ENCODE measurements around the gene ADORA1.
A peak's percentile ranks its signal among the peaks of the same experiment; 100 is the strongest.

Gene ADORA1

GRCh38 chr1:203162403-203162802, 34.9 kb downstream of the ADORA1 start:
- DNase-seq = no peak

- no peak for DNase-seq
Observed at GRCh38 chr1:203163891-203164635, 36.5 kb downstream of the ADORA1 start.

DNA sequence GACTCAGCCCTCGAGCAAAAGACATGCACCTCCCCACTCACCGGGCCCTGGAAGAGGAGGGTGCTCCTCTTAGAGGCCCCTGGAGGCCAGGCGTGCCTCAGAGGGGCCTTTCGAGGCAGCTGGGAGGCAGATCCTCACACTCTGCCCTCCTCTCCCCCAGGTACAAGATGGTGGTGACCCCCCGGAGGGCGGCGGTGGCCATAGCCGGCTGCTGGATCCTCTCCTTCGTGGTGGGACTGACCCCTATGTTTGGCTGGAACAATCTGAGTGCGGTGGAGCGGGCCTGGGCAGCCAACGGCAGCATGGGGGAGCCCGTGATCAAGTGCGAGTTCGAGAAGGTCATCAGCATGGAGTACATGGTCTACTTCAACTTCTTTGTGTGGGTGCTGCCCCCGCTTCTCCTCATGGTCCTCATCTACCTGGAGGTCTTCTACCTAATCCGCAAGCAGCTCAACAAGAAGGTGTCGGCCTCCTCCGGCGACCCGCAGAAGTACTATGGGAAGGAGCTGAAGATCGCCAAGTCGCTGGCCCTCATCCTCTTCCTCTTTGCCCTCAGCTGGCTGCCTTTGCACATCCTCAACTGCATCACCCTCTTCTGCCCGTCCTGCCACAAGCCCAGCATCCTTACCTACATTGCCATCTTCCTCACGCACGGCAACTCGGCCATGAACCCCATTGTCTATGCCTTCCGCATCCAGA, 37.7 kb downstream of the ADORA1 start:
- DNase-seq = no peak

DNA sequence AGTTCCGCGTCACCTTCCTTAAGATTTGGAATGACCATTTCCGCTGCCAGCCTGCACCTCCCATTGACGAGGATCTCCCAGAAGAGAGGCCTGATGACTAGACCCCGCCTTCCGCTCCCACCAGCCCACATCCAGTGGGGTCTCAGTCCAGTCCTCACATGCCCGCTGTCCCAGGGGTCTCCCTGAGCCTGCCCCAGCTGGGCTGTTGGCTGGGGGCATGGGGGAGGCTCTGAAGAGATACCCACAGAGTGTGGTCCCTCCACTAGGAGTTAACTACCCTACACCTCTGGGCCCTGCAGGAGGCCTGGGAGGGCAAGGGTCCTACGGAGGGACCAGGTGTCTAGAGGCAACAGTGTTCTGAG, 38.3 kb downstream of the ADORA1 start:
- DNase-seq = no peak

DNA sequence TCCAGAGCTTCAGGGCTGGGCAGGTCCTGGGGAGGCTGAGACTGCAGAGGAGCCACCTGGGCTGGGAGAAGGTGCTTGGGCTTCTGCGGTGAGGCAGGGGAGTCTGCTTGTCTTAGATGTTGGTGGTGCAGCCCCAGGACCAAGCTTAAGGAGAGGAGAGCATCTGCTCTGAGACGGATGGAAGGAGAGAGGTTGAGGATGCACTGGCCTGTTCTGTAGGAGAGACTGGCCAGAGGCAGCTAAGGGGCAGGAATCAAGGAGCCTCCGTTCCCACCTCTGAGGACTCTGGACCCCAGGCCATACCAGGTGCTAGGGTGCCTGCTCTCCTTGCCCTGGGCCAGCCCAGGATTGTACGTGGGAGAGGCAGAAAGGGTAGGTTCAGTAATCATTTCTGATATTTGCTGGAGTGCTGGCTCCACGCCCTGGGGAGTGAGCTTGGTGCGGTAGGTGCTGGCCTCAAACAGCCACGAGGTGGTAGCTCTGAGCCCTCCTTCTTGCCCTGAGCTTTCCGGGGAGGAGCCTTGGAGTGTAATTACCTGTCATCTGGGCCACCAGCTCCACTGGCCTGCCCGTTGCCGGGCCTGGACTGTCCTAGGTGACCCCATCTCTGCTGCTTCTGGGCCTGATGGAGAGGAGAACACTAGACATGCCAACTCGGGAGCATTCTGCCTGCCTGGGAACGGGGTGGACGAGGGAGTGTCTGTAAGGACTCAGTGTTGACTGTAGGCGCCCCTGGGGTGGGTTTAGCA, 38.8 kb downstream of the ADORA1 start:
- DNase-seq = no peak

DNA sequence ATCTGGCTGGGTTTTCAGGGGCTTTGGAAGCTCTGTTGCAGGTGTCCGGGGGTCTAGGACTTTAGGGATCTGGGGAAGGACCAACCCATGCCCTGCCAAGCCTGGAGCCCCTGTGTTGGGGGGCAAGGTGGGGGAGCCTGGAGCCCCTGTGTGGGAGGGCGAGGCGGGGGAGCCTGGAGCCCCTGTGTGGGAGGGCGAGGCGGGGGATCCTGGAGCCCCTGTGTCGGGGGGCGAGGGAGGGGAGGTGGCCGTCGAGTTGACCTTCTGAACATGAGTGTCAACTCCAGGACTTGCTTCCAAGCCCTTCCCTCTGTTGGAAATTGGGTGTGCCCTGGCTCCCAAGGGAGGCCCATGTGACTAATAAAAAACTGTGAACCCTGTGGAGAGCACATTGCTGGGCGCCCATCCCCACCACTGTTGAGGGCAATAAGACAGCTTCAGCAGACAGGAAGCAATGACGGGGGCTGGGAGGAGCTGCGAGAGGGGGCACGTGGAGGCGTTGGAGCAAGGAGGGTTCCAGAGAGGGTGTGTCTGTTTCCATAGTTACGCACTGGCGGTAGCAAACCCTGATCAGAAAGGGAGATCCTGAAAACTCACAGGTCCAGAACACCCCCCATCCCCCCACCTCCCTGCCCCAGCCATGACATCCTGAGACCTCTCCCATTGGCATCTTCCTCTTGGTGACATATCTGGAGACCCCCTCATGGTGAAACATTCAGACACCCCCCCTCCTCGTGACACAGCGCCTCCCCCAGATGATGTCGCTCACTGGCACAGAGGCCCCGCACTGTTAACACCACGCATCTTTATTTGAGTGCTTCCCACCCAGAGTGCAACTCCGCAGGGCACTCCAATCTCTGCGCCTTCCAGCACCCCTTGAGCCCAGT, 39.7 kb downstream of the ADORA1 start:
- DNase-seq = no peak

- DNase-seq = no peak
Observed at GRCh38 chr1:203167913-203168200, 40.3 kb downstream of the ADORA1 start.

GRCh38 chr1:203168256-203168786, 40.8 kb downstream of the ADORA1 start:
- DNase-seq = no peak

GRCh38 chr1:203168991-203169390, 41.5 kb downstream of the ADORA1 start:
- DNase-seq = no peak

DNA sequence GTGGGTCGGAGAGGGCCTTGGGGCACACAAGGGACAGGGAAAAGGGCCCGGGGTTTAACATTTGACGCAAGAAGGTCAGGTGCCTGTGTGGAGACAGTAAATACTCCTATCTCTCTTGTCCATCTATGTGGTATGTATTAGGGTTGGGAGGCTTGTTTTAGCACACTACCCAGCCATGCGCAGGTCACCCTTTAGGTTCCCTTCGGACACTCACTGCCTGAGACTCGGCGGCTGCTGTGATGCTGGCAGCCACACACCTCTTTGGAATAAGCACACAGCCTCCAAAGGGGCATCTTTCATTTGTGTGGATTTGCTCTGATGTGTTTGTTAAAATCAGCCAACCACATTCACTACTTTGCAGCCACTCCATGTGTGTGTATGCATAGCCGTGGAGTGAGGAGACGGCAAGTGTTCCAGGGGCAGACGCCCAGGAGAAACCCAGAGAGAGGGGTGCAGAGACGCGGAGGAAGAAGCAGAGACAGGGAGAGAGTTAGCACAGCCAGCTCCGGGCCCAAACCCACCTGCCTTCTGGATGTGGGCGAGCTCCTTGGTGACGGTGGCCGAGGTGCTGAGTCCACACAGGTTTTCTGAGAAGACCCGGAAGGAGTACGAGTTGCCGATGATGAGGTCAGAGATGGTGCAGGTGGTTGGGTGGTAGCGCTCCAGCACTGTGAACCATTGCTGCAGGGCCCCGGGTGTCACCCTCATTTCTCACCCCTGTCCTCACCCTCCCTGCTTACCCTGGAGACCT, 42.4 kb downstream of the ADORA1 start:
- DNase-seq = no peak

- no peak for DNase-seq
Observed at GRCh38 chr1:203170625-203171330, 43.3 kb downstream of the ADORA1 start.

DNA sequence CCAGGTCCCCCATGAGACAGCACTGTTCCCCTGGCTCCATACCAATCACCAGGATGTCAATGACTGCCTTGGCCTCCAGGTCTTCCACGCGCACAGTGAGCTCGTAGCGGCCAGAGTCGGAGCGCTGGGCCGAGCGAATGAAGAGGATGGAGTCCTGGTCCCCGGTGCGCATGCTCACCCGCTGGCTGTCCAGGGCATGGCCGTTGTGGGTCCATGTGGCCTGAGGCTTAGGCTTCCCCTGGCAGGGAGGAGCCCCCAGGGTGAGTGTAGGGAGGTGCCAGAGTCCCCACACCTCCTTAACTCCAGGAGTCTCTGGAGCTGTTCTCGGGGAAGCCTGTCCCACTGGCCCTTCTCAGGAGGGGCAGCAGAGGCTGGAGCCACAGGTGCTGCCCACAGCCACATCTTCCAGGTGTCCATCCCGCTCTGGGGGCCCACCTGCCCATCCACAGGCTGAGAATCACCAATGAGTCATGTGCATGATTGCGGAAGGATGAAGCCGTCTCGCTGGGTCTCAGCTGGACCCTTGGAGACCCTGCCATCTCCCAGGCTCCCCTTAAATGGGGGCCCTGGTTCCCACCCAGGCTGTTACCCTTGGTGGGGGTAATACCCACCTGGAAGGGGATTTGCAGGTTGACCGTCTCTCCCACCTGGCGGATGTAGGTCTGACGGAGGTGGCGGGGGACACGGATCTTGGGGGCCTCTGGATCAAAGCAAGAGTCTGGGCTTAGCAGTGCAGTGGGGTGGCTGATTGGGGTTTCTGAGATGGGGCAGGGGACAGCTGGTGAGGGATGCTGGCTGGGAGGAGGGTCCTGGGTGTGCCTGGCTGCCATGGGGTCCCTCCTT, 44.0 kb downstream of the ADORA1 start:
- no peak for DNase-seq

GRCh38 chr1:203172184-203173010, 44.9 kb downstream of the ADORA1 start:
- peak; percentile 50 for DNase-seq

DNA sequence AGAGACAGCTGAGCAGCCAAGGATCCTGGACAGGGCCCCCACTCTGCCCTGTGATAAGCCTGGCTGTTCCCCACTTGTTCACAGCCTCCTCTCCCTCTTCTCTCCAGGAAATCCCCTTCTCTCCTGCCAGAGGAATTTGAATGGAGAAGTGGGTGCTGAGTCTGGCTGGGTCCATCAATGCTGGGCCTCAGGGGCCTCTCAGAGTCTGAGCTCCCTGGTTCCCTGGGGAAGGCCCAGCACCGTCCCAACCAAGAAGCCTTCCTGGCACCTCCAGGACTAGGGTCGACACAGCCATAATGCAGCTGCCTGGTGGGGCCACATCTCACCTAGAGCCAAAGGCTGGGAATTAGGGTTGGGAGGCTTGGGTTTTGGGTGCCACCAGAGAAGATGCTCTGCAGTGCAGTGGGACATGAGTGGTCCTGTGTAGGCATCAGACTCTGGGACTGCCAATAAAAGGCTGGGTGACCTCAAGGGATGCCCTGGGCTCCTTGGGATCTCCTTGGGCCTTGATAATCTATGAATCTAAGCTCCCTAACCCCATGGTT, 45.6 kb downstream of the ADORA1 start:
- no peak for DNase-seq

DNA sequence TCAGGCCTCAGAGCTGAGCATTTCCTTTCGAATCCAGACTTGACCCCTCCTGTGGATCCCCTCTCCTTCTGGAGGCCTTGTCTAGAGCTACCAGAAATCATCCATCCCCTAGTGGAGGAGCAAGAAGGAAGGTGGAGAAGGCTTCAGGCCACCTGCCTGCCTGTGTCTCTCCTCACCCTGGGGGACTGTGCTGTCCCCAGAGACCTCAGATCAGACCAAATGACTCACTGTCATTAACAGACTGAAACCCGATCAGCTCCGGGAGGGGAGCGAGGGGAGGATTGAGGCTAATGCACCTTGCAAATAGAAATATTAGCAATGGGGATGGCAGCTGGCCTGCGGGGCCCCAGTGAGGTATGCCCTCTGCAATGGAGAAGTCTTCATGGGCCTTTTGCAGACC, 46.0 kb downstream of the ADORA1 start:
- DNase-seq = no peak

- no peak for DNase-seq
Observed at GRCh38 chr1:203174324-203174985, 46.9 kb downstream of the ADORA1 start.

- DNase-seq = no peak
Observed at GRCh38 chr1:203175237-203175826, 47.8 kb downstream of the ADORA1 start, which contains the start of gene MYBPH. Gene MYBPH (minus strand): TSS chr1:203175826. CDS start chr1:203175755, 71 bp downstream.

- DNase-seq = no peak
Observed at GRCh38 chr1:203175827-203176241, 48.3 kb downstream of the ADORA1 start.
